Sigmoid colon (tissue), 7 donors: ENCODE measurements around the gene GALNT17. TPM values are rescaled to one million over a fixed set of nuclear protein-coding genes. Genes with fewer than 3 reads are reported as not detected.

ENCODE experiments used
- DNase-seq: peaks from one replicate; pipeline ENCODE4 v3.0.0-alpha.2; 2019
- H3K27ac ChIP-seq, 4 donors: fragments of 200-600 bp; sonication (generic); one replicate each; pipeline ENCODE4 v1.5.1; 2016 to 2019; ENCODE audit warnings: mild to moderate bottlenecking in 1 of 4
- H3K27me3 ChIP-seq, 3 donors: fragments of 200-600 bp; sonication (generic); one replicate each; pipeline ENCODE4 v1.5.1; 2019; ENCODE audit warnings: mild to moderate bottlenecking in 1 of 3
- H3K36me3 ChIP-seq, 4 donors: fragments of 200-600 bp; sonication (generic); one replicate each; pipeline ENCODE4 v1.5.1; 2016 to 2019
- H3K4me1 ChIP-seq, 4 donors: fragments of 200-600 bp; sonication (generic); one replicate each; pipeline ENCODE4 v1.5.1; 2017 to 2019
- H3K4me3 ChIP-seq, 4 donors: fragments of 200-600 bp; sonication (generic); one replicate each; pipeline ENCODE4 v1.5.1; 2017 to 2019; ENCODE audit warnings: mild to moderate bottlenecking in 2 of 4, moderate library complexity in 1 of 4
- H3K9me3 ChIP-seq, 4 donors: fragments of 200-600 bp in 3 of 4; sonication (generic) in 3 of 4; one replicate each; pipeline versions ENCODE4 v1.5.1 to v1.6.1; 2013 to 2019
- CTCF ChIP-seq, 4 experiments: fragments of 450-650 bp in 3 of 4; fragments of 200-600 bp in 1 of 4; IDR thresholded peaks; one replicate each; pipeline ENCODE4 v1.5.1; 2016 to 2019; ENCODE audit warnings: antibody characterized with exemption in 4 of 4, mild to moderate bottlenecking in 3 of 4, moderate library complexity in 2 of 4
- EP300 ChIP-seq, 4 donors: sonication (generic); formaldehyde crosslinking; IDR thresholded peaks; one replicate each; pipeline ENCODE4 v1.6.1; 2017; ENCODE audit warnings: antibody characterized with exemption in 4 of 4
- POLR2A ChIP-seq, 2 donors: fragments of 450-650 bp; IDR thresholded peaks; one replicate each; pipeline ENCODE4 v1.6.1; 2016; ENCODE audit warnings: antibody characterized with exemption in 2 of 2, mild to moderate bottlenecking in 2 of 2, moderate library complexity in 2 of 2
- POLR2AphosphoS5 ChIP-seq, 4 donors: sonication (generic); formaldehyde crosslinking; IDR thresholded peaks; one replicate each; pipeline ENCODE4 v1.6.1; 2017; ENCODE audit warnings: antibody characterized with exemption in 4 of 4
- WGBS, 2 donors: extraction: QIAGEN DNeasy Blood & Tissue Kit; methylation state at CpG; one replicate each; pipeline ENCODE4 v1.1.7; 2013; 5-methylcytosine and 5-hydroxymethylcytosine counted together
- intact Hi-C: fragments of 100-400 bp; cut with DNase I; formaldehyde crosslinking; loops from one replicate; pipeline ENCODE4 v1.15.1; 2023
- polyA plus RNA-seq, 3 donors: library from polyadenylated mRNA; stranded (reverse); fragments of 200-250 nt; gene quantifications; one replicate each; pipeline ENCODE4 v1.2.3, GENCODE V29; 2013
- total RNA-seq, 4 donors: library from RNA; depleted of rRNA; stranded (reverse); fragments of >200 nt; gene quantifications; one replicate each; pipeline ENCODE4 v1.1.0, GENCODE V29; 2016
- donor health status: healthy with polysubstance abuse.
- donor health status: Bipolar disorder and iron deficiency.
- donor health status: healthy.

GALNT17 gene
- total and polyA plus RNA-seq, 7 donors = 1.8 to 45.4 (median 15.1) TPM; not detected in 1

- Histone ChIP-seq H3K36me3 (no peaks in the 10 kb centered on the region), H3K27ac (no peak overlapping the region), H3K27me3 (no peaks in the 10 kb centered on the region), H3K4me1 (peaks cover 0 to 10% (median 0%) of the 10 kb centered on the region in 4 donors), H3K9me3 (peaks cover 0 to 12% (median 0%) of the 10 kb centered on the region in 4 donors), H3K4me3 (no peak overlapping the region)
- intact Hi-C loops = no loop called here
- 90 to 92% methylated on average over 7 of the region's 7 CpGs for WGBS, 2 donors
- TF ChIP-seq CTCF (IDR thresholded peaks at IDR 0.05) = no peak
- no peak for TF ChIP-seq EP300 (IDR thresholded peaks at IDR 0.05)
- no peak for TF ChIP-seq POLR2AphosphoS5 (IDR thresholded peaks at IDR 0.05)
- TF ChIP-seq POLR2A (IDR thresholded peaks at IDR 0.05) = no peak
- no peak for DNase-seq
Observed at GRCh38 chr7:71362240-71362639, 230.3 kb downstream of the GALNT17 start.

GRCh38 chr7:71363223-71363622 is 231.3 kb downstream of the GALNT17 start:
- peaks cover 0 to 10% (median 0%) of the 10 kb centered on the region in 4 donors for H3K4me1 ChIP-seq
- WGBS, 2 donors = 84 to 88% methylated on average over 5 of the region's 5 CpGs
- no peak overlapping the region for H3K4me3 ChIP-seq
- no peaks in the 10 kb centered on the region for H3K27me3 ChIP-seq
- intact Hi-C loops = no loop called here
- H3K9me3 ChIP-seq = peaks cover 0 to 12% (median 0%) of the 10 kb centered on the region in 4 donors
- H3K27ac ChIP-seq = no peak overlapping the region
- no peak for TF ChIP-seq POLR2A (IDR thresholded peaks at IDR 0.05)
- TF ChIP-seq CTCF (IDR thresholded peaks at IDR 0.05) = no peak
- no peak for TF ChIP-seq EP300 (IDR thresholded peaks at IDR 0.05)
- no peak for TF ChIP-seq POLR2AphosphoS5 (IDR thresholded peaks at IDR 0.05)
- no peak for DNase-seq
- H3K36me3 ChIP-seq = no peaks in the 10 kb centered on the region

- H3K4me1 ChIP-seq = peaks cover 0 to 10% (median 0%) of the 10 kb centered on the region in 4 donors
- H3K27ac ChIP-seq = no peak overlapping the region
- 87 to 91% methylated on average over 7 of the region's 7 CpGs for WGBS, 2 donors
- no peaks in the 10 kb centered on the region for H3K36me3 ChIP-seq
- intact Hi-C loops = no loop called here
- TF ChIP-seq POLR2A (IDR thresholded peaks at IDR 0.05) (no peak), EP300 (IDR thresholded peaks at IDR 0.05) (no peak), POLR2AphosphoS5 (IDR thresholded peaks at IDR 0.05) (no peak), CTCF (IDR thresholded peaks at IDR 0.05) (no peak)
- no peak overlapping the region for H3K4me3 ChIP-seq
- peaks cover 0 to 17% (median 0%) of the 10 kb centered on the region in 4 donors for H3K9me3 ChIP-seq
- no peaks in the 10 kb centered on the region for H3K27me3 ChIP-seq
- no peak for DNase-seq
Observed at GRCh38 chr7:71363627-71364026, 231.7 kb downstream of the GALNT17 start.

- WGBS, 2 donors = 48 to 60% methylated on average over 2 of the region's 2 CpGs
- TF ChIP-seq POLR2AphosphoS5 (IDR thresholded peaks at IDR 0.05) (no peak), EP300 (IDR thresholded peaks at IDR 0.05) (no peak), CTCF (IDR thresholded peaks at IDR 0.05) (no peak), POLR2A (IDR thresholded peaks at IDR 0.05) (no peak)
Observed at GRCh38 chr7:71364551-71364950, 232.6 kb downstream of the GALNT17 start.

GRCh38 chr7:71372991-71373390 is 241.0 kb downstream of the GALNT17 start:
- Histone ChIP-seq H3K4me1 (no peaks in the 10 kb centered on the region), H3K9me3 (peaks cover 0 to 15% (median 3%) of the 10 kb centered on the region in 4 donors), H3K36me3 (no peaks in the 10 kb centered on the region), H3K27ac (no peak overlapping the region), H3K4me3 (no peak overlapping the region), H3K27me3 (no peaks in the 10 kb centered on the region)
- intact Hi-C loops = no loop called here
- TF ChIP-seq POLR2AphosphoS5 (IDR thresholded peaks at IDR 0.05) (no peak), CTCF (IDR thresholded peaks at IDR 0.05) (no peak), POLR2A (IDR thresholded peaks at IDR 0.05) (no peak), EP300 (IDR thresholded peaks at IDR 0.05) (no peak)
- DNase-seq = no peak
- WGBS, 2 donors = 94 to 95% methylated on average over 5 of the region's 5 CpGs

More at GRCh38 chr7:71364551-71364950, 232.6 kb downstream of the GALNT17 start:
- no peak for DNase-seq
- no peak overlapping the region for H3K27ac ChIP-seq
- intact Hi-C loops = no loop called here
- H3K27me3 ChIP-seq = no peaks in the 10 kb centered on the region
- peaks cover 0 to 10% (median 0%) of the 10 kb centered on the region in 4 donors for H3K4me1 ChIP-seq
- H3K4me3 ChIP-seq = no peak overlapping the region
- no peaks in the 10 kb centered on the region for H3K36me3 ChIP-seq
- peaks cover 0 to 17% (median 0%) of the 10 kb centered on the region in 4 donors for H3K9me3 ChIP-seq
